ENCODE results near the gene PATL1.
"Not testable (repeated sequence)": the region's sequence is repeated elsewhere in the genome, so short reads cannot be mapped to it uniquely, and the experiment has no call there.

Gene PATL1, protein sequence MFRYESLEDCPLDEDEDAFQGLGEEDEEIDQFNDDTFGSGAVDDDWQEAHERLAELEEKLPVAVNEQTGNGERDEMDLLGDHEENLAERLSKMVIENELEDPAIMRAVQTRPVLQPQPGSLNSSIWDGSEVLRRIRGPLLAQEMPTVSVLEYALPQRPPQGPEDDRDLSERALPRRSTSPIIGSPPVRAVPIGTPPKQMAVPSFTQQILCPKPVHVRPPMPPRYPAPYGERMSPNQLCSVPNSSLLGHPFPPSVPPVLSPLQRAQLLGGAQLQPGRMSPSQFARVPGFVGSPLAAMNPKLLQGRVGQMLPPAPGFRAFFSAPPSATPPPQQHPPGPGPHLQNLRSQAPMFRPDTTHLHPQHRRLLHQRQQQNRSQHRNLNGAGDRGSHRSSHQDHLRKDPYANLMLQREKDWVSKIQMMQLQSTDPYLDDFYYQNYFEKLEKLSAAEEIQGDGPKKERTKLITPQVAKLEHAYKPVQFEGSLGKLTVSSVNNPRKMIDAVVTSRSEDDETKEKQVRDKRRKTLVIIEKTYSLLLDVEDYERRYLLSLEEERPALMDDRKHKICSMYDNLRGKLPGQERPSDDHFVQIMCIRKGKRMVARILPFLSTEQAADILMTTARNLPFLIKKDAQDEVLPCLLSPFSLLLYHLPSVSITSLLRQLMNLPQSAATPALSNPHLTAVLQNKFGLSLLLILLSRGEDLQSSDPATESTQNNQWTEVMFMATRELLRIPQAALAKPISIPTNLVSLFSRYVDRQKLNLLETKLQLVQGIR
- total RNA-seq = 46.9 to 70.5 (median 63.1) reads per million in 3 donors

DNA sequence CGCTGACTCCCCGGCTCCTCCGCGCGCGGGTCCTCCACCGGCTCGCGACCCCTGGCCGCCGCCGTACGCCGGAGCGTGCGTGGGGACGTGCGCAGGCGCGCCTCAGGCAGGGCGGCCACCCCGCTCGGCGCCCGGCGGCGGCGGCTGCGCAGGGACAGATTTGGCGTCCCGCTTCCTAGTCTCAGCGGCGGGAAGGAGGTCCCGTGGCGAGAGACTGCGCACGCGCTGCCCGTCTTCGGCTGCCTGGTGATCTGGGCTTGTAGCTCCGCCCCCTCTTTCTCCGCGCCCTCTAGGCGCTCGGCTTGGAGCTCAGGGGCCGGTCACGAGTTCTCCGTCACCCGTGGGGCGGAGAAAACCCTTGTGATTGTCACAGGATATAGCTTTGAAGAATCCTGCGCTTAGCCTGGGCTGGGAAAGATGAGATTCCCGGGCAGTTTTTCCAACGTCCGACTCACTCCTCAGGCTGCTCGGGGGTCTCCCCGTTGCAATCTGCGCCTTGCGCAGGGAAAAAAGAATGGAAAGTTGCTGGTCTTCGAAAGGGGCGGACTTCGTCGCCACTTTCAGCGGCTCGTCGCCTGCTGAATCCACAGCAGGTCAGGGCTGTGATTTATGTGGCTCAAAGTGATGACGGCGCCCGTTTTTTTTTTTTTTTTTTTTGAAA, at the start of gene PATL1:
TSS of gene PATL1 (minus strand) at position 88 of the 661 bp plus-strand sequence. CDS start 142 bp downstream, outside the sequence.
- peaks cover 15% of the 10 kb centered on the region for H3K4me1 ChIP-seq (ENCODE audit: control insufficient read depth, insufficient read depth, low read length, poor library complexity, severe bottlenecking)
- H3K27me3 ChIP-seq (replicated peaks; ENCODE audit: control insufficient read depth, insufficient read depth, low read length, poor library complexity, severe bottlenecking) = no peaks in the 10 kb centered on the region
- peak within 1 kb of the TSS; percentile 97 for H3K27ac ChIP-seq (ENCODE audit: insufficient read depth, low read length, poor library complexity, severe bottlenecking)
- DNase-seq = peak; percentile 98 to 99 (median 99)
- no peaks in the 10 kb centered on the region for H3K9me3 ChIP-seq (ENCODE audit: control insufficient read depth, low read length)
- peaks cover 19% of the 10 kb centered on the region for H3K36me3 ChIP-seq (ENCODE audit: control insufficient read depth, insufficient read depth, low read length)
- peak within 1 kb of the TSS; percentile 93 for H3K4me3 ChIP-seq (ENCODE audit: insufficient read depth, low read depth, low read length, poor library complexity, severe bottlenecking)

DNA sequence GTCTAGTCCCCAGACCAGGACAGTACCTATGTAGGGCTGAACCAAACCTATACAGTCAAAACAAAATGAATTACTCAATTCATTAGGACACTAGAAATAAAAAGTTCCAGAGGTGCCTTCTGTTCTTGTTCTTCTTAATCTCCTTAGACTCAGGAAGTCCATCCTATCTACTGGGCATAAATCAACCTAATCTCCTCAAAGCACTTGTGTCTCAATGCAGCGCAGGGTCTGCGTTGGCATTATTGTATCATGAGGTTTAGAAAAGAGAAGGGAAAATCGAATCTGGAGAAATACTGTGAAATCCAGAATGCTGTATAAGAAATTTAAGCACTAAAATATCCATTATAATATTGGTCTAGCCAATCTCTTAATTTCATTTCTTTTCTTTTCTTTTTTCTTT, 47.2 kb upstream of the PATL1 start:
- Histone ChIP-seq H3K9me3 (ENCODE audit: control insufficient read depth, low read length) (no peaks in the 10 kb centered on the region), H3K4me3 (ENCODE audit: insufficient read depth, low read depth, low read length, poor library complexity, severe bottlenecking) (no peak overlapping the region), H3K36me3 (ENCODE audit: control insufficient read depth, insufficient read depth, low read length) (no peaks in the 10 kb centered on the region), H3K27ac (ENCODE audit: insufficient read depth, low read length, poor library complexity, severe bottlenecking) (no peak overlapping the region), H3K27me3 (replicated peaks; ENCODE audit: control insufficient read depth, insufficient read depth, low read length, poor library complexity, severe bottlenecking) (no peaks in the 10 kb centered on the region), H3K4me1 (ENCODE audit: control insufficient read depth, insufficient read depth, low read length, poor library complexity, severe bottlenecking) (no peaks in the 10 kb centered on the region)
- no peak for DNase-seq

DNA sequence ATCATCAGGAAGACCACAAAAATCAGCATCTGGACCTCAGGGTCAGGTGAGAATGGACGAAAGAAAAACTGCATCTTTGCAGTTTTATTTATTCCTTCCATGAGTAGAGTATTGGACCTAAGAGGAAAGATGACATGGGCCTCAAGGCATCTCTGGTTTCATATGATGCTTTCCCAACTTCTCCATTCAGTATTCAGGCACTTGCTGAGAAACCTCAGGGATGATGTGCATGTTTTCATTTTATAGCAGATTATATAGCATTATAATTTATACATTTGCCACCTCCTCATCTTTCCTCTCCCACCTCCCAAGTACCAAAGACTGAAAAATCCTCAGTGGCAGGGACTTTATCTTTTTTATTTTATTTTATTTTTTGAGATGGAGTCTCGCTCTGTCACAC, 44.9 kb upstream of the PATL1 start, which contains the start of gene OR10V1:
TSS of gene OR10V1 (minus strand) at position 101 of the 400 bp plus-strand sequence. CDS start at position 101, 0 bp downstream.
- no peaks in the 10 kb centered on the region for H3K4me1 ChIP-seq (ENCODE audit: control insufficient read depth, insufficient read depth, low read length, poor library complexity, severe bottlenecking)
- H3K27ac ChIP-seq (ENCODE audit: insufficient read depth, low read length, poor library complexity, severe bottlenecking) = no peak within 1 kb of the TSS
- DNase-seq = no peak
- no peaks in the 10 kb centered on the region for H3K36me3 ChIP-seq (ENCODE audit: control insufficient read depth, insufficient read depth, low read length)
- H3K27me3 ChIP-seq (replicated peaks; ENCODE audit: control insufficient read depth, insufficient read depth, low read length, poor library complexity, severe bottlenecking) = no peaks in the 10 kb centered on the region
- H3K9me3 ChIP-seq (ENCODE audit: control insufficient read depth, low read length) = no peaks in the 10 kb centered on the region
- no peak within 1 kb of the TSS for H3K4me3 ChIP-seq (ENCODE audit: insufficient read depth, low read depth, low read length, poor library complexity, severe bottlenecking)

DNA sequence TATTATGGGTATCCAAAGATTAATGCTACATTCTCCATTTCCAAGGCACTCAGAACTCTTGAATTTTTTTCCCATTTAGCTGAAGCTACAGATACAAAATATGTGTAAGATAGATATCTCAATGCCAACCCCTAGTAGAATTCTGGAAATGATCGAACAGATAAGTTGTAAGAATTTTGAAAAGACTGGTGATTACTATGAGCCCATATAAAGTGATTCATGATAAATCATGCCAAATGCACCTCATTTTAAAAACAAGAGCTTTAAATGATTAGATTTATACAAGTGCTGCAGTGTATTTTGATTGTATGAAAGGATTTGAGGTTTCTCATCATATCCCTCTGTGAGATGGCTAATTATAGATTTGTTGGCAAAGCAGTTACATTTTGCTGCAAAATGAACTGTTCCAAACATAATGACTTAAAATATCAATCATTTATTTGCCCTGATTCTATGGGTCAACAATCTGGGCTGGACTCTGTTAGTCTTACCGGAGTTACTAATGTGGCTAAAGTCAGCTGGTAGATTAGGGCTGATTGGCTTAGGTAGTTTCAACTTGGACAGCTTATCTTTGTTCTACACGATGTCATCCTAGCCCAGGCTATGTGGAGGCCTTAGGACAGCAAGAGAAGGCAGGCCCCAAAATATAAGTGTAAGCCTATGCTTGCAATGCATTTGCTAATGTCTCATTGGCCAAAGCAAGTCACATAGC, 41.5 kb upstream of the PATL1 start:
- no peaks in the 10 kb centered on the region for H3K4me1 ChIP-seq (ENCODE audit: control insufficient read depth, insufficient read depth, low read length, poor library complexity, severe bottlenecking)
- DNase-seq = no peak
- no peak overlapping the region for H3K4me3 ChIP-seq (ENCODE audit: insufficient read depth, low read depth, low read length, poor library complexity, severe bottlenecking)
- no peaks in the 10 kb centered on the region for H3K36me3 ChIP-seq (ENCODE audit: control insufficient read depth, insufficient read depth, low read length)
- no peaks in the 10 kb centered on the region for H3K27me3 ChIP-seq (replicated peaks; ENCODE audit: control insufficient read depth, insufficient read depth, low read length, poor library complexity, severe bottlenecking)
- H3K9me3 ChIP-seq (ENCODE audit: control insufficient read depth, low read length) = no peaks in the 10 kb centered on the region
- H3K27ac ChIP-seq (ENCODE audit: insufficient read depth, low read length, poor library complexity, severe bottlenecking) = no peak overlapping the region

DNA sequence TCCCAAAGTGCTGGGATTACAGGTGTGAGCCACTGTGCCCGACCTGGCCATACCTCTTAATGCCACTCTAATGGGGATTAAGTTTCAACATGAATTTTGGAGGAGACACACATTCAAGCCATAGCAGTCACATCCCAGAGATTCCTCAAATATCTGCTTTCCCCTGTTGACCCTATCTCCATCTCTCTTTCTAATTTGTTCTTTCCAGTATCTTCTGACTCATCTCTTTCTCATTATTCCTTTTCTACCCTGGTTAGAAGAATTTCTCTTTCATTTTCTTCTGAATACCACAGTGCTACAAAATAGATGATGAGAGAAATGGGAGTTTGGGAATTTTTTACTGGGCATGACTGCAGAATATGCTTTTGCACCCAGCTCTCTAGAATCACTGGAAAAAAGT, 39.7 kb upstream of the PATL1 start:
- Histone ChIP-seq H3K27me3 (replicated peaks; ENCODE audit: control insufficient read depth, insufficient read depth, low read length, poor library complexity, severe bottlenecking) (no peaks in the 10 kb centered on the region), H3K4me1 (ENCODE audit: control insufficient read depth, insufficient read depth, low read length, poor library complexity, severe bottlenecking) (no peaks in the 10 kb centered on the region), H3K27ac (ENCODE audit: insufficient read depth, low read length, poor library complexity, severe bottlenecking) (no peak overlapping the region), H3K36me3 (ENCODE audit: control insufficient read depth, insufficient read depth, low read length) (no peaks in the 10 kb centered on the region), H3K4me3 (ENCODE audit: insufficient read depth, low read depth, low read length, poor library complexity, severe bottlenecking) (no peak overlapping the region), H3K9me3 (ENCODE audit: control insufficient read depth, low read length) (no peaks in the 10 kb centered on the region)
- no peak for DNase-seq

DNA sequence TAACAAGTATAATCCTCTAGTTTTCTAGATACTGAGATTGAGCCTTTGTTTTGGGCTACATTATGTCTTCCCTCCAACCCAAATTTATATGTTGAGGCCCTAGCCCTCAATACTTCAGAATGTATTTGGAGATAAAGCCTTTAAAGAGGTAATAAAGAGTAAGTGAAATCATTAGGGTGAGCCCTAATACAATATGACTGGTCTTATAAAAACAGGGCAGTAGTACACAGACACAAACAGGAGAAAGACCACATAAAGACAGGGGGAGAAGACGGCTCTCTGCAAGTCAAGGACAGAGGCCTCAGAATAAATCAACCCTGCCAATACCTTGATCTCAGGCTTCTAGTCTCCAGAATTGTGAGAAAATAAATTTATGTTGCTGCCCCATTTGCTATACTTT, 38.5 kb upstream of the PATL1 start:
- H3K4me1 ChIP-seq (ENCODE audit: control insufficient read depth, insufficient read depth, low read length, poor library complexity, severe bottlenecking) = no peaks in the 10 kb centered on the region

DNA sequence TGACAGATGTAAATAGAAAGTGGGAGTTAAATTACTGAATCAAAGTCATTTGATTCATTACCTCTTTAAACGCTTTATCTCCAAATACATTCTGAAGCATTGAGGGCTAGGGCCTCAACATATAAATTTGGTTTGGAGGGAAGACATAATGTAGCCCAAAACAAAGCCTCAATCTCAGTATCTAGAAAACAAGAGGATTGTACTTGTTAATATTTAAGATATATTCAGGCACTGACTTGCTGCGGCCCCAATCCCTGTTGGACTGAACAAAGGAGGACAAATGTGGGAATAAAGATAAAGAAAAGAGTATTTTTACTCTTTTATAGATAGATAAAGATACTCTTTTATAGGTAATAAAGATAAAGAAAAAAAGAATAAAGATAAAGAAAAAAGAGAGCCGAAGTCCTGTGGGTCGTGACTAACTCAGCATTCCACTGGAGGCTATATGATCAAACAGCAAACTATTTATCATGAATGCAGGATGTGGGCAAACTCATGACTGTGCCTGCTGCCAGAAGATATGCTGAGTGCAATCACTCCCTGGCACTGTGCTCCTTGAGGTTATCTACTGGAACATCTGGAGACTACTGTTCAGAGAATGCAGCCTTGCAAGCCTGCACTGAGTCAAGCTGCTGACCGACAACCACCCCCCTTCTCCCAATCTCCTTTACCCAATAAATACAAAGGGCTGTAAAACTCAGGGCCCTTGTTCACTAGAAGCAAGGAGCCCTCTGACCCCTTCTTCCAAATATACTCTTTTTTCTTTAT, 37.9 kb upstream of the PATL1 start:
- Histone ChIP-seq H3K27ac (ENCODE audit: insufficient read depth, low read length, poor library complexity, severe bottlenecking) (no peak overlapping the region), H3K4me1 (ENCODE audit: control insufficient read depth, insufficient read depth, low read length, poor library complexity, severe bottlenecking) (no peaks in the 10 kb centered on the region), H3K4me3 (ENCODE audit: insufficient read depth, low read depth, low read length, poor library complexity, severe bottlenecking) (no peak overlapping the region), H3K27me3 (replicated peaks; ENCODE audit: control insufficient read depth, insufficient read depth, low read length, poor library complexity, severe bottlenecking) (no peaks in the 10 kb centered on the region), H3K36me3 (ENCODE audit: control insufficient read depth, insufficient read depth, low read length) (no peaks in the 10 kb centered on the region), H3K9me3 (ENCODE audit: control insufficient read depth, low read length) (no peaks in the 10 kb centered on the region)
- no peak for DNase-seq

More for the DNA sequence above, 38.5 kb upstream of the PATL1 start:
- no peaks in the 10 kb centered on the region for H3K36me3 ChIP-seq (ENCODE audit: control insufficient read depth, insufficient read depth, low read length)
- H3K27ac ChIP-seq (ENCODE audit: insufficient read depth, low read length, poor library complexity, severe bottlenecking) = no peak overlapping the region
- H3K9me3 ChIP-seq (ENCODE audit: control insufficient read depth, low read length) = no peaks in the 10 kb centered on the region
- no peak overlapping the region for H3K4me3 ChIP-seq (ENCODE audit: insufficient read depth, low read depth, low read length, poor library complexity, severe bottlenecking)
- DNase-seq = no peak
- H3K27me3 ChIP-seq (replicated peaks; ENCODE audit: control insufficient read depth, insufficient read depth, low read length, poor library complexity, severe bottlenecking) = no peaks in the 10 kb centered on the region

DNA sequence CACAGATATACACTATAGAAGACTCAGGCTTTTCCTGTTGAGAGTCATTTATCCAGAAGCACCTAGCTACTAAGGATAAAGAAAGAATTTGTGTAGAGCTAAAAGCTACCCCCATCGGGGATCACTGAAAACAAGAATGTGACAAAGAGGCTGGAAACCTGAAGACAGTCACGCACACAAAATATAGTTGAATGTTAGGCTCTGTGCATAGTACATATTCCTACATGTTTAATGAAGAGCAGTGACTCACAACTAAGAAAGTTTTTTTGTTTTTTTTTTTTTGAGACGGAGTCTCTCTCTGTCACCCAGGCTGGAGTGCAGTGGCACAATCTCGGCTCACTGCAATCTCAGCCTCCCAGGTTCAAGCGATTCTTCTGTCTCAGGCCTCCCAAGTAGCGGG, 36.5 kb upstream of the PATL1 start:
- Histone ChIP-seq H3K9me3 (ENCODE audit: control insufficient read depth, low read length) (no peaks in the 10 kb centered on the region), H3K4me1 (ENCODE audit: control insufficient read depth, insufficient read depth, low read length, poor library complexity, severe bottlenecking) (no peaks in the 10 kb centered on the region), H3K27ac (ENCODE audit: insufficient read depth, low read length, poor library complexity, severe bottlenecking) (no peak overlapping the region), H3K36me3 (ENCODE audit: control insufficient read depth, insufficient read depth, low read length) (no peaks in the 10 kb centered on the region), H3K27me3 (replicated peaks; ENCODE audit: control insufficient read depth, insufficient read depth, low read length, poor library complexity, severe bottlenecking) (no peaks in the 10 kb centered on the region), H3K4me3 (ENCODE audit: insufficient read depth, low read depth, low read length, poor library complexity, severe bottlenecking) (no peak overlapping the region)
- no peak for DNase-seq

DNA sequence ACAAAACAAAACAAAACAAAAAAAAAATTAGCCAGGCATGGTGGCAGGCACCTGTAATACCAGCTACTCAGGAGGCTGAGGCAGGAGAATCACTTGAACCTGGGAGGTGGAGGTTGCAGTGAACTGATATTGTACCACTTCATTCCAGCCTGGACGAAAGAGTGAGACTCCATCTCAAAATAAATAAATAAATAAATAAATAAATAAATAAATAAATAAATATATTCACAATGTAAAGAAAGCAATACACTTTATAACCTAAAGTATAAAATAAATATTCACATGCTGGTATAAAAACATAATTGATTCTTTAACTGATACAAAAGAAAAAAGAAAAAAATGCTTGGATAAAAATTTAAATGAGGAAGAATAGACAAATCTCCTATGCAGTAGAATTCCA, 34.7 kb upstream of the PATL1 start:
- DNase-seq; H3K9me3 ChIP-seq (ENCODE audit: control insufficient read depth, low read length); H3K36me3 ChIP-seq (ENCODE audit: control insufficient read depth, insufficient read depth, low read length); H3K4me3 ChIP-seq (ENCODE audit: insufficient read depth, low read depth, low read length, poor library complexity, severe bottlenecking); H3K27ac ChIP-seq (ENCODE audit: insufficient read depth, low read length, poor library complexity, severe bottlenecking); H3K4me1 ChIP-seq (ENCODE audit: control insufficient read depth, insufficient read depth, low read length, poor library complexity, severe bottlenecking); H3K27me3 ChIP-seq (replicated peaks; ENCODE audit: control insufficient read depth, insufficient read depth, low read length, poor library complexity, severe bottlenecking): not testable (repeated sequence)
